MCF 10A (cell line): Measurements from ENCODE around the gene LRRC51. TPM values are rescaled to one million over a fixed set of nuclear protein-coding genes. Genes with fewer than 3 reads are reported as not detected.

Source experiments
- BruUV-seq: library from RNA; stranded (reverse); fragments of 400-500 nt; replicated peaks from 2 replicates; lab custom pipeline; 2021; lab: Mats Ljungman, UMichigan
- CTCF ChIA-PET: fragments of 300-600 bp; sonication (Branson Sonifier 250); formaldehyde crosslinking; extraction: SDS; loops from one replicate; lab custom pipeline; 2021; ENCODE audit warnings: antibody characterized with exemption, inconsistent platforms; lab: Yijun Ruan, JAX
- POLR2A ChIA-PET: fragments of 300-600, 350-650 bp; sonication (Branson Sonifier 250); formaldehyde crosslinking; extraction: SDS; loops from one replicate; lab custom pipeline; 2020; ENCODE audit warnings: antibody characterized with exemption, inconsistent platforms; lab: Yijun Ruan, JAX
- DNase-seq: peaks from one replicate; pipeline ENCODE4 v3.0.0-alpha.2; 2018; ENCODE audit not compliant: unreplicated experiment
- H3K27ac Mint-ChIP-seq: one replicate; pipeline ENCODE4 v1.8.0; 2022; ENCODE audit warnings: mild to moderate bottlenecking, low read depth, mixed read lengths; ENCODE audit not compliant: unreplicated experiment
- H3K27me3 Mint-ChIP-seq: one replicate; pipeline ENCODE4 v1.8.0; 2022; ENCODE audit warnings: mixed read lengths; ENCODE audit not compliant: insufficient read depth, unreplicated experiment
- H3K36me3 Mint-ChIP-seq: one replicate; pipeline ENCODE4 v1.8.0; 2022; ENCODE audit warnings: mild to moderate bottlenecking, moderate library complexity, mixed read lengths; ENCODE audit not compliant: insufficient read depth, unreplicated experiment
- H3K4me1 Mint-ChIP-seq: one replicate; pipeline ENCODE4 v1.8.0; 2022; ENCODE audit warnings: mixed read lengths; ENCODE audit not compliant: insufficient read depth, unreplicated experiment
- H3K4me3 Mint-ChIP-seq: one replicate; pipeline ENCODE4 v1.8.0; 2022; ENCODE audit warnings: mild to moderate bottlenecking, moderate library complexity, mixed read lengths; ENCODE audit not compliant: unreplicated experiment
- H3K9me3 Mint-ChIP-seq: one replicate; pipeline ENCODE4 v1.8.0; 2022; ENCODE audit warnings: mixed read lengths; ENCODE audit not compliant: unreplicated experiment
- CTCF ChIP-seq: fragments of 200-600 bp; IDR thresholded peaks from one replicate; pipeline ENCODE4 v1.8.0; 2022; ENCODE audit warnings: antibody characterized with exemption, mild to moderate bottlenecking; ENCODE audit not compliant: unreplicated experiment
- intact Hi-C: fragments of 100-400 bp; cut with micrococcal nuclease; formaldehyde crosslinking; loops from 2 replicates; pipeline ENCODE4 v1.14.1; 2022
- total RNA-seq: library from RNA; stranded (reverse); gene quantifications from 2 replicates; pipeline ENCODE4 v1.2.3, GENCODE V29; 2022

LRRC51 gene
- total RNA-seq, 1 experiment from 2014 or later = 9.5 TPM

DNA sequence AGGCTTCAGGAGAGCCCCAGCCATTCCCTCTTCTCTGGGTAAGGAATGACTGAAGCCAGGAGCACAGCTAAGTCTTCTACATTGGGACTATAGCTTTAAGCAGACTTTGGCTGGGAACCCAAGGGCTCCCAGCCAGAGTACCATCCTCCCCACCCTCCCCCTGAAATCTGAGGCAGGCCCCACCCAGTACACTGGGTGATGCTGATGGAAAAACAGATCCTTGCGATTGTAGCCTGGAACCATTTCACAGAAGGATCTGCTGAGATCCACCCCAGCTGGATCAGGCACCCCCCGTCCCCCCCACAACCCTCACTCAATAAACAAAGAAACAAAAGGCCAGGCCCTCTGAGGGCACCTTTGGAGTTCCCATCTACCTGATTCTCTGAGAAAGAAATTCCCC lies 42.2 kb upstream of the LRRC51 start:
- peak; percentile 65 for DNase-seq
- POLR2A ChIA-PET = interaction anchor here (0.7 to 10.0 kb wide), 15 partner anchors 8 to 145 kb away, joined by 3 to 282 read pairs (median 9); partner anchors contain the start of genes ANAPC15, LRRC51 and NUMA1
- Mint-ChIP-seq H3K27me3 (no peaks in the 10 kb centered on the region), H3K4me1 (peaks cover 26% of the 10 kb centered on the region), H3K27ac (no peak overlapping the region), H3K36me3 (peaks cover 43% of the 10 kb centered on the region), H3K9me3 (no peaks in the 10 kb centered on the region), H3K4me3 (no peak overlapping the region)
- intact Hi-C loops = no loop called here
- TF ChIP-seq CTCF = no peak
- CTCF ChIA-PET = interaction anchor here (0.7 to 4.6 kb wide), 14 partner anchors 11 to 410 kb away, joined by 3 to 81 read pairs (median 4); no protein-coding TSS in a partner anchor
- no TSS peak for BruUV-seq

DNA sequence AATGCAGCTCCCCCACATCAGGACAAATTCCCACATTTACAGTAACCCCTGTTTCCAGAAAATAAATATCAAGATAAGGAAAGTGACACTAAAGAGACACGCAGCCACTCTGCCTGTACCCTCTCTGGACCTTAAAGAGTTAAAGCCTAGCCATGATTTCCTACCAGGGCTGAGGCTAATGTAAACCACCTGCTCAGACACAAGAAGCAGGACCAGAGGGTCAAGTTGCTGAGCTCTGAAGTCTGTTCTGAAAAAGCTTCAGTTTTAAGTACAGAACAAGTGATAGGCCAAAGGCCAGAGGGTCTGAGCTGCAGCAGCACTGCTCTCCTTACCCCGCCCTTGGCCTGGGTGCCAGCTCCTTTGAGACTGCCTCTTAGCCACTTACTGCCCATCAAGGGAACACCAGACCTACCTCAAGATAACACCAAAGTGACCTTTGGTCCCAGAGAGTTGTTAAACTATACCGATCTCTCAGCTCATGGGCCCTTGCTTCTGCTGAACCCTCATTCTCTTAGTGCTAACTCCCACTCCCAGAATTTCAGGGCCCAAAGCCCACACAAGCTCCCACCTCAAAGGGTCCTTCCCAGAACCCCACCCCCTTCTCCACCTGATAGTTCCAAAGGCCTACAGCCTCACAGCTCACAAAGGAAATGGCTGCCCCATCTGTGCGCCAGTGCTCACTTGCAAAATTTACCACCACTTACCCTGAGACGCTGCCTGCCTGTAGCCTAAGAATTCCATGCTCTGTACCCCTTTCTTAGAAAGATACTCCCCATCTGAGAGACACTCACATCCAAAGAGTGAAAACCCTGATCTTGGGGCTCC lies 41.4 kb upstream of the LRRC51 start:
- ChIA-PET POLR2A (interaction anchor here (0.7 to 10.0 kb wide), 22 partner anchors 8 to 184 kb away, joined by 3 to 282 read pairs (median 4); partner anchors contain the start of genes ANAPC15, LRRC51 and NUMA1), CTCF (interaction anchor here (0.6 to 4.6 kb wide), 21 partner anchors 10 to 376 kb away, joined by 3 to 81 read pairs (median 4); no protein-coding TSS in a partner anchor)
- Mint-ChIP-seq H3K27me3 (no peaks in the 10 kb centered on the region), H3K36me3 (peaks cover 36% of the 10 kb centered on the region), H3K9me3 (no peaks in the 10 kb centered on the region), H3K4me3 (no peak overlapping the region), H3K27ac (no peak overlapping the region), H3K4me1 (peaks cover 26% of the 10 kb centered on the region)
- BruUV-seq = no TSS peak
- DNase-seq = no peak
- intact Hi-C loops = no loop called here
- TF ChIP-seq CTCF = no peak

DNA sequence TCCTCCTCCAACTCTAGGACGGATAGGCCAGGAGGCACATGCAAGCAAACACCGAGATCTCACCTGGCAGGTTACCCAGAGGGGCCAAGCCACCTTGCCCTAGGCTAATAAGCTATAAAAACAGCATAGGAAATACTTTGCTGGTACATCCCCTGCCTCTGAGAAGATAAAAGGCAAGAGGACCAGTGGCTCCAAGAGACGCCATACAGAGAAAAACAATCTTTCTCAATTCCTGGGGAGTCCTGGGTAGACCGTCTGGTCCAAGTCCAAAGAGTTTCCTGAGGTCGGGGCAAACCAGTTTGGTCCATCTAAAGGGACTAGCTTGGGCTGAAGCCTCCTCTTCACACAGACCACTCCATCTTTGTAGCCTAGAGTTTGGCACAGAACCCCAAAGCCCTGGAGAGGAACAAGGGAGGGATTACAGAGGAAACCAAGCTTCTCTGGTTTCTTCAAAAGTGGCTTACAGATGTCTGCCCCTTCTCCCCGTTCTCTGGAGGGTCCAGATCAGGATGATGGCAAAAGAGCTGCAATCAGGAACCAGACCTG lies 40.7 kb upstream of the LRRC51 start:
- BruUV-seq = no TSS peak

More for the DNA sequence above, 40.7 kb upstream of the LRRC51 start:
- intact Hi-C loops = loop anchor here (1.0 kb wide), 1 partner anchor 40 kb away; the partner anchor contains the start of genes LRRC51 and NUMA1
- Mint-ChIP-seq H3K9me3 (no peaks in the 10 kb centered on the region), H3K36me3 (peaks cover 32% of the 10 kb centered on the region), H3K4me3 (no peak overlapping the region), H3K27me3 (no peaks in the 10 kb centered on the region), H3K4me1 (peaks cover 26% of the 10 kb centered on the region), H3K27ac (no peak overlapping the region)
- TF ChIP-seq CTCF = no peak
- CTCF ChIA-PET = interaction anchor here (0.6 to 4.6 kb wide), 18 partner anchors 9 to 144 kb away, joined by 3 to 81 read pairs (median 4); no protein-coding TSS in a partner anchor
- POLR2A ChIA-PET = interaction anchor here (0.7 to 10.0 kb wide), 24 partner anchors 10 to 1744 kb away, joined by 3 to 282 read pairs (median 8); partner anchors contain the start of genes ANAPC15, INPPL1, LRRC51 and NUMA1
- no peak for DNase-seq
